HG02623 (cell line): ENCODE measurements around the gene TMEM259.

Experiments used
- ATAC-seq: cut with Tn5 transposase; IDR thresholded peaks from one replicate; pipeline ENCODE4 v1.9.1; 2021; ENCODE audit warnings: moderate library complexity; ENCODE audit not compliant: unreplicated experiment

TMEM259 gene

GRCh38 chr19:1004803-1005664 lies 15.9 kb downstream of the TMEM259 start:
- ATAC-seq, result no peak

- no peak for ATAC-seq
Observed at GRCh38 chr19:1004204-1004802, 16.6 kb downstream of the TMEM259 start.

- no peak for ATAC-seq
Observed at GRCh38 chr19:1003283-1003682, 17.6 kb downstream of the TMEM259 start.

GRCh38 chr19:1002600-1002999 lies 18.3 kb downstream of the TMEM259 start:
- no peak for ATAC-seq

GRCh38 chr19:1001538-1002166 lies 19.3 kb downstream of the TMEM259 start:
- no peak for ATAC-seq

- ATAC-seq, result no peak
Observed at GRCh38 chr19:1000591-1001537, 20.1 kb downstream of the TMEM259 start.

- no peak for ATAC-seq
Observed at GRCh38 chr19:1000095-1000494, 20.8 kb downstream of the TMEM259 start, which contains the start of gene GRIN3B. GRIN3B (plus strand) TSS chr19:1000419; CDS start chr19:1000438, 19 bp downstream.

- no peak for ATAC-seq
Observed at GRCh38 chr19:999379-999719, 21.6 kb downstream of the TMEM259 start.

- ATAC-seq, result no peak
Observed at GRCh38 chr19:998064-998463, 22.9 kb downstream of the TMEM259 start.

- ATAC-seq, result no peak
Observed at GRCh38 chr19:996051-996838, 24.7 kb downstream of the TMEM259 start.

- ATAC-seq, result no peak
Observed at GRCh38 chr19:995051-995827, 25.7 kb downstream of the TMEM259 start.

GRCh38 chr19:994516-994915 lies 26.4 kb downstream of the TMEM259 start:
- no peak for ATAC-seq

- no peak for ATAC-seq
Observed at GRCh38 chr19:993831-994393, 27.0 kb downstream of the TMEM259 start.

GRCh38 chr19:993361-993830 lies 27.5 kb downstream of the TMEM259 start:
- no peak for ATAC-seq

GRCh38 chr19:992670-993055 lies 28.3 kb downstream of the TMEM259 start:
- no peak for ATAC-seq

GRCh38 chr19:991932-992669 lies 28.8 kb downstream of the TMEM259 start:
- no peak for ATAC-seq

- ATAC-seq, result no peak
Observed at GRCh38 chr19:991174-991931, 29.6 kb downstream of the TMEM259 start.
